ENCODE results near the gene C1QTNF1.

The C1QTNF1 gene

DNA sequence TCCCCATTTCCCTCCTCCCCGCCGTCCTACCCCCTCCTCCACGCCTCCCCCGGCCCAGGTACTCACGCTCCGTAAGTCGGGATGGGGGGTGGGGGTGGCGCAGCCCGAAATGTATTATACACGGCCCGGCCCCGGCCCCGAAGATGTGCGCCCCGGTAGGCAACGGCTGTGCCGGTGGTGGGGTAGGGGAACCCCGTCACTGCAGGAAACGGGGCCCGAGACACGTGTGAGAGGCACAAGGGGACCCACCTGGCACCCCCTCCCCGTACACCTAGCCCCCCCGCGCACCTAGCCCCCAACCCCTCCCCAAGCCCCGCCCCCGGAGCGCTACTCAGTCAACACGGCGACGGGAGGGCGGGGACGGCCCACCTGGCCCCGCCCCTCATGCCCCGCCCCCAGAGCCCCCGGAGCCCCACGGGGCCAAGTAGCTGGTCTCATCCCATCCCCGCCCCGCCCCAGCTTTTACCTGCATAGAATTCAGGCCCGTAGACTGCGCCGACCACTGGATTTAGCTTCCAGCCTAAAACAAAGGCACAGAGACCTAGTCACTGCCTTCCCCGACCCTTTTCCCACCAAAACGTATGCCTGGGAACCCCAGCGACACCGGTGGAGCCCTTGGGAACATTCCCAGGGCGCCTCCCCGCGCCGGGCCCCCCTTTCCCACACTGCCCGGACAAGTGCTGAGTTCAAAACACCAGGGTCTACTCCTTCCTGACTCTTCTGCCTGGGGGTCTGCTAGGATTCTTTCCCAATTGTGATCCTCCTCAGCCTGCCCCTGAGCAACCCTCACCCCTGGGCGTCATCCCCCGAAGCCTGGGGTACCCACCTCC is 73.5 kb downstream of the C1QTNF1 start:
- no peak for DNase-seq

DNA sequence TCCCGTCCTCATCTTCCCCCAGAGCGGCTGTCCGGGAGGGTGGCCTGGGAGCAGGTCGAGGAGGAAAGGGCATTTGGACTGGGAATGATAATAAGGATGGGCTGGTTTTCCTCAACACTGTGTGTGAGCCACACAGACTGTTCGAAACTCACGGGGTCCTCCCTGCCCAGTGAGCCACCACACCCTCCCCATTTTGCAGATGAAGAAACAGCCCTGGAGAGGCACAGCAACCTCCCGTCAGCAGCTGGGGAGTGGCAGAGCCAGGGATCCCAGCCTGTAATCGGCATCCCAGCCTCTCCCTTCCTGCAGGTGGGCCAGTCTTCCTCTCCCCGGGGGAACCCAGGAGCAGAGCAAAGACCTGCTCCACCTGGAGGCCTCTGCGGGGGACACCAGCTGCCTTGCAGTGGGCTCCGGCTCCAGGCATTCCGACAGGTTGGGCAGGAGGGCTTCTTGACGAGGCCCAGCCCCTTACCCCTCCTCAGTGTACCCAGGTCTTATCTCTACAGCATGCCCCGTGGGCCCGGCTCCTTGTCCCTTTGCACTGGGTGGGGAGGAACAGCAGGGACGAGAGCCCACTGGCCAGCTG is 74.4 kb downstream of the C1QTNF1 start:
- DNase-seq, result no peak

All from activated CD4-positive, alpha-beta T cell treated with anti-CD3 and anti-CD28 coated beads, Interleukin-2, Interleukin-6, amounts not matched to agents 100 ng/mL and 50 ng/mL, durations not matched to agents 16 hours and 8 hours (primary cell).